Activated T-cell treated with anti-CD3 and anti-CD28 coated beads, Interleukin-2, amount 50 U/mL, for 4 hours (primary cell): ENCODE data around the gene FAM3C. TPM values are rescaled to one million over a fixed set of nuclear protein-coding genes. Genes with fewer than 3 reads are reported as not detected.

Experiments
- ATAC-seq, 2 donors: fragments of 200-7000 bp; cut with Tn5 transposase; one replicate each; pipeline ENCODE4 v1.10.0; 2021
- DNase-seq: peaks from one replicate; pipeline ENCODE4 v3.0.0-alpha.2; 2020
- H3K27me3 Mint-ChIP-seq: one replicate; pipeline ENCODE4 v1.8.0; 2021; ENCODE audit warnings: low read depth, mixed read lengths
- H3K36me3 Mint-ChIP-seq: one replicate; pipeline ENCODE4 v1.8.0; 2022; ENCODE audit warnings: mixed read lengths; ENCODE audit not compliant: insufficient read depth
- H3K4me1 Mint-ChIP-seq: one replicate; pipeline ENCODE4 v1.8.0; 2021; ENCODE audit warnings: low read depth, mixed read lengths
- H3K4me3 Mint-ChIP-seq: one replicate; pipeline ENCODE4 v1.8.0; 2021; ENCODE audit warnings: mild to moderate bottlenecking, moderate library complexity, mixed read lengths
- H3K9me3 Mint-ChIP-seq: one replicate; pipeline ENCODE4 v1.8.0; 2021; ENCODE audit warnings: mixed read lengths
- total RNA-seq, 3 donors: library from RNA; stranded (reverse); gene quantifications; one replicate each; pipeline ENCODE4 v1.2.1, GENCODE V29; 2021

FAM3C gene
- total RNA-seq, 3 donors from 2014 or later = 32.9 to 33.5 (median 33.1) TPM

DNA sequence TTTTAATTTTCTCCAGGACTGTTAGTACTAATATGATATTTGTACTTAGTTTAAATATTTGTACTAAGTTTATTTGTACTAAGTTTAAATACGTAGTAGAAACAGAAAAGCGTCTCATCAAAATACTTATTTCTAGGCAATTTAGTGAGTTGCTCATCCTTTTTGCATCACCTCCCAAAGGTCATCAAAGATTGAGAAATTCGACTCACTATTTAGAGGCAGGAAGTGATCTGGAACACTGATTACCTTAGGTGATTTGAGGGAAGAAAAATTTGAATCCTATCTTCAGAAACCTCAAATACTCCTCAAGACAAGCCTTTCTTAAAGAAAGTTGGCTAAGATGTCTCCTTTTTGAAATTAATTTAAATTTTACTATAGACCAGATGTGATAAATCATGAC is 52.8 kb downstream of the FAM3C start:
- peaks cover 25% of the 10 kb centered on the region for H3K36me3 Mint-ChIP-seq
- no peaks in the 10 kb centered on the region for H3K27me3 Mint-ChIP-seq
- H3K4me1 Mint-ChIP-seq = no peaks in the 10 kb centered on the region
- no peaks in the 10 kb centered on the region for H3K9me3 Mint-ChIP-seq
- no peak for DNase-seq
- no peak overlapping the region for H3K4me3 Mint-ChIP-seq
- ATAC-seq = no peak

GRCh38 chr7:121342631-121343030 is 53.5 kb downstream of the FAM3C start:
- no peaks in the 10 kb centered on the region for H3K9me3 Mint-ChIP-seq
- peaks cover 25% of the 10 kb centered on the region for H3K36me3 Mint-ChIP-seq
- no peaks in the 10 kb centered on the region for H3K27me3 Mint-ChIP-seq
- DNase-seq (no peak), ATAC-seq (no peak)
- H3K4me3 Mint-ChIP-seq = no peak overlapping the region
- H3K4me1 Mint-ChIP-seq = no peaks in the 10 kb centered on the region

GRCh38 chr7:121341933-121342332 is 54.2 kb downstream of the FAM3C start:
- Mint-ChIP-seq H3K36me3 (peaks cover 21% of the 10 kb centered on the region), H3K9me3 (no peaks in the 10 kb centered on the region), H3K4me1 (no peaks in the 10 kb centered on the region), H3K4me3 (no peak overlapping the region), H3K27me3 (no peaks in the 10 kb centered on the region)
- DNase-seq = no peak
- ATAC-seq = no peak

- peaks cover 14% of the 10 kb centered on the region for H3K36me3 Mint-ChIP-seq
- ATAC-seq (no peak), DNase-seq (no peak)
- H3K4me3 Mint-ChIP-seq = no peak overlapping the region
- H3K4me1 Mint-ChIP-seq = no peaks in the 10 kb centered on the region
- H3K9me3 Mint-ChIP-seq = no peaks in the 10 kb centered on the region
- H3K27me3 Mint-ChIP-seq = peaks cover 10% of the 10 kb centered on the region
These were observed 57.0 kb downstream of the FAM3C start for GRCh38 chr7:121339082-121339481.

GRCh38 chr7:121337398-121337797 is 58.7 kb downstream of the FAM3C start:
- Mint-ChIP-seq H3K36me3 (peaks cover 10% of the 10 kb centered on the region), H3K9me3 (no peaks in the 10 kb centered on the region), H3K27me3 (peaks cover 10% of the 10 kb centered on the region), H3K4me1 (no peaks in the 10 kb centered on the region), H3K4me3 (no peak overlapping the region)
- ATAC-seq (no peak), DNase-seq (no peak)

DNA sequence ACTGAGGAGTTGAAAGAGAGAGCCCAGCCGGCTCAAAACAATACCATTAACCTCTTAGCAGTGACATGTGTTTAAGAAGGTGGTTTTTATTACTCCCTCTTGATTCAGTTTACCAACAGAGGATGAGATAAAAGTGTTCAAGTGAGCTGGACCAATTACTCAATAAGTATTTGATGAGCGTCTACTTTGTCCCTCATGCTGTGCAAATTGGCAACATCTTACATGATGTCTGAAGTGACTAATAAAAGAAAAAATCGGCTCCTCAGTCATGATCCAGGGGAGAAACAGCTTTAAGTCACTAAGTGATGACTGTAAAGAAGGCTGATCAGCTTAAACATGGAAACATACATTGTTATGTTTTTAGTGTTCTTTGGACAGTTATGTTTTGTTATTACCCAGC is 59.5 kb downstream of the FAM3C start:
- Mint-ChIP-seq H3K4me1 (no peaks in the 10 kb centered on the region), H3K9me3 (no peaks in the 10 kb centered on the region), H3K4me3 (no peak overlapping the region), H3K36me3 (peaks cover 6% of the 10 kb centered on the region), H3K27me3 (peaks cover 13% of the 10 kb centered on the region)
- DNase-seq (no peak), ATAC-seq (no peak)

DNA sequence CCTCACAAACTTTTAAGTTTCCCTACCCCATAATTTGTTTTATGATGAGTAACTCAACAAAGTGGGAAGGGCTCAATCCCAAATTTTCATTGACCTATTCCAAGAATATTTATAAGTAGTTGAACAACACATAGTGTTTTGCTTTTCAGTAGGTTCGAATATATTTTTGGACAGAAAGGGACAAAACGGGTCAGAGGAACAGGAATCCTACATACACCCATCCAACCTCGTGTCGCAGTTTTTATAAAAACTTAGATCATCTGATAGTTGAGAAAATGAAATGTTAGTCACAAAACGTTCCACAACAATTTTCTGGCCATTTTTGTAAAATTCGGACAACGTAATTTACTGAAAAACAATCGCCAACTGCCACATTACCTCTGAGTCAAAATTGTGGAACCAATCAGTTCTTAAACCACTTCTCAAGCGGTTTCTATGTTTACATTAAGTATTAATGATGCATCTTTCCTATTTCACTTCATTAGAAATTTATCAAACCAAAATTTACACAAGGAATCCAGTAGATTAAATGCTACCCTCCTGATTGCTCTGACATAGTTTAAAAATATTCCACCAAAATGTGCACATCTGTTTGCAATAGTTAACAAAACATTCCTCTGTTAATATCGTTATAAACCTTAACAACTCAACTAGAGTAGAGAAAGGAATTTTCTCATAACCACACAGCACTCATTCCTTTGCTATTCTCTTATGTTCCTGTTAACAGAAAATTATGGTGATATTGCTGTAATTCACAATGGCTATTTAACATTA is 61.0 kb downstream of the FAM3C start:
- Mint-ChIP-seq H3K4me1 (peaks cover 5% of the 10 kb centered on the region), H3K4me3 (no peak overlapping the region), H3K9me3 (no peaks in the 10 kb centered on the region), H3K27me3 (peaks cover 24% of the 10 kb centered on the region), H3K36me3 (peaks cover 6% of the 10 kb centered on the region)
- no peak for DNase-seq
- no peak for ATAC-seq

GRCh38 chr7:121334376-121334775 is 61.7 kb downstream of the FAM3C start:
- H3K9me3 Mint-ChIP-seq = no peaks in the 10 kb centered on the region

GRCh38 chr7:121331574-121331973 is 64.5 kb downstream of the FAM3C start:
- ATAC-seq (no peak), DNase-seq (no peak)
- no peaks in the 10 kb centered on the region for H3K9me3 Mint-ChIP-seq
- H3K4me1 Mint-ChIP-seq = peaks cover 20% of the 10 kb centered on the region
- no peak overlapping the region for H3K4me3 Mint-ChIP-seq
- H3K27me3 Mint-ChIP-seq = peaks cover 51% of the 10 kb centered on the region
- H3K36me3 Mint-ChIP-seq = no peaks in the 10 kb centered on the region

More at GRCh38 chr7:121334376-121334775, 61.7 kb downstream of the FAM3C start:
- Mint-ChIP-seq H3K36me3 (peaks cover 6% of the 10 kb centered on the region), H3K4me3 (no peak overlapping the region), H3K4me1 (peaks cover 11% of the 10 kb centered on the region), H3K27me3 (peaks cover 29% of the 10 kb centered on the region)
- DNase-seq (no peak), ATAC-seq (no peak)

- ATAC-seq (no peak), DNase-seq (no peak)
- Mint-ChIP-seq H3K9me3 (no peaks in the 10 kb centered on the region), H3K4me1 (peaks cover 20% of the 10 kb centered on the region), H3K27me3 (peaks cover 57% of the 10 kb centered on the region), H3K36me3 (no peaks in the 10 kb centered on the region), H3K4me3 (no peak overlapping the region)
These were observed 65.1 kb downstream of the FAM3C start for GRCh38 chr7:121331048-121331447.

DNA sequence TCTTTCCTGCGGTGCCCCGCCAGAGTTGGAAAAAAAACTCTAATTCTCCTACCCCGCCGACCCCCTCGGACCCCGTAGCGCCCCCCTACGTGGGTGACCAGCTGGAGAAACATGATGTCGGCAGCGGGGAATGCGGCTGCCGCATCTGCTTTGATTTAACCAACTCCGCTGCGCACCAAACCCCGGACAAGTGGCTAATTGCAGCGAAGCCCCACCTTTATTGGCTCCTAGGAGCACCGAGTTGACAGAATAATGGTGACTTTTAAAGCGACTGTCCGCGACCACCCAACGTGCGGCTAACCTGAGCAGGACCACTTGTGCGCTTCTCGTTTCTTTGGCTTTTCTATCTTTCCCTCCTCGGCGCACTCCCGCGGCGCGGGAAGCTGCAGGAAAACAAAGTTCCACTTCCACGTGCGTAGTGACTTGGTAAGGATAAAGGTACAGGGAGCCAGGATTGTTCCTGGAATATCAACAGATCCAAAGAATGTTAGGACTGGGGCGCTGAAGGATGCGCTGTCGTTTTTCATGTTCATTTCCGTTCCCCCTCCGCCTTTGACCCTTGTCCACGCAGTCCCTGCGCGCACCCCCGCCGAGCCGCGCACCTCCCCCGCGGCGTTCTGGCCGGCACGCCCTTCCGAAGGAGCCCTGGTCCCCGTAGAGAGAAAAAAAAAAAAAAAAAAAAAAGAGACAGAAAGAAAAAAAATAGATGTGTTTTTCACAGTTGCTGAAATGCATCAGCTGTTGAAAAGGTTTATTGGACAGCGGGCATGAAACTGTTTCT is 65.9 kb downstream of the FAM3C start:
- DNase-seq (no peak), ATAC-seq (peak; percentile 9 to 22)
- Mint-ChIP-seq H3K4me1 (peaks cover 20% of the 10 kb centered on the region), H3K4me3 (peak overlapping the region; percentile 61), H3K36me3 (no peaks in the 10 kb centered on the region), H3K9me3 (no peaks in the 10 kb centered on the region), H3K27me3 (peaks cover 56% of the 10 kb centered on the region)

GRCh38 chr7:121329191-121330052 is 66.7 kb downstream of the FAM3C start:
- ATAC-seq = peak; percentile 53 to 59
- peaks cover 57% of the 10 kb centered on the region for H3K27me3 Mint-ChIP-seq
- peak overlapping the region; percentile 61 for H3K4me3 Mint-ChIP-seq
- no peak for DNase-seq
- no peaks in the 10 kb centered on the region for H3K36me3 Mint-ChIP-seq
- peaks cover 20% of the 10 kb centered on the region for H3K4me1 Mint-ChIP-seq
- no peaks in the 10 kb centered on the region for H3K9me3 Mint-ChIP-seq

- Mint-ChIP-seq H3K4me1 (peaks cover 20% of the 10 kb centered on the region), H3K36me3 (no peaks in the 10 kb centered on the region), H3K27me3 (peaks cover 53% of the 10 kb centered on the region)
These were observed 67.5 kb downstream of the FAM3C start, which contains the start of gene WNT16 for GRCh38 chr7:121328508-121329190. Gene WNT16, plus strand, starts transcription at chr7:121329000. Its CDS starts 293 bp downstream, at chr7:121329293.

More at GRCh38 chr7:121328508-121329190, 67.5 kb downstream of the FAM3C start, which contains the start of gene WNT16:
- peak within 1 kb of the TSS; percentile 61 for H3K4me3 Mint-ChIP-seq
- ATAC-seq (peak; percentile 31 to 38), DNase-seq (no peak)
- H3K9me3 Mint-ChIP-seq = no peaks in the 10 kb centered on the region
